Posterior cingulate gyrus (tissue), 11 donors: Measurements from ENCODE around the gene RAB9A.
"Not testable (repeated sequence)": the region's sequence is repeated elsewhere in the genome, so short reads cannot be mapped to it uniquely, and the experiment has no call there.

Experiments
- DNase-seq, 10 donors: peaks; one replicate each; pipeline versions ENCODE4 v3.0.0 to v3.0.0-alpha.2; 2020 to 2021; ENCODE audit warnings: mixed read lengths in 3 of 10
- intact Hi-C: fragments of 100-400 bp; cut with DNase I; formaldehyde crosslinking; loops from one replicate; pipeline ENCODE4 v1.15.1; 2023

The RAB9A gene

GRCh38 chrX:13666836-13667235, 22.1 kb upstream of the RAB9A start:
- DNase-seq, result peak in 7 of 10 donors; percentile 24 to 91 (median 55)
- intact Hi-C loops, result no loop called here

GRCh38 chrX:13667919-13668318, 21.0 kb upstream of the RAB9A start:
- intact Hi-C loops, result no loop called here
- DNase-seq, result no peak

- intact Hi-C loops, result no loop called here
- DNase-seq, result no peak
These were observed 19.6 kb upstream of the RAB9A start for GRCh38 chrX:13669246-13669737.

- intact Hi-C loops, DNase-seq: not testable (repeated sequence)
These were observed 19.2 kb upstream of the RAB9A start for GRCh38 chrX:13669755-13670154.

DNA sequence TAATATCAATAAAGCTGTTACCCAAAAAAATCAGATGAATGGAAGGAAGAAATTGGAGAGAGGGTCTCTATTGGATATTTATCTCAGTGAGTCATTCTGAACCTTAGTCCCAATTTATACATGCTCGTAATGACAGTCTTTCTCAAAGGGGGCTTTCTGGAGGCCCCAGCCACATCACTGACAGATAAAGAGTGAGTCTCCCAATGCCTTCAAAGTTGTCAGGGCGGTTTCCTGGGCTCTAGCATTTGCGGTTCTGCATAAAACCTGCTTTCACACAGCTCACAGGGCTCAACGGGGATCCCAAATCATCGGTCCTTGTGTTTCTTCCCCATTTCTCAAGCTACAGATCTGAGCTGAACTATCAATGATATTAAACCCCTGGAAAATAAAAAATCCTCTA, 18.7 kb upstream of the RAB9A start:
- intact Hi-C loops, result no loop called here
- no peak for DNase-seq

GRCh38 chrX:13673016-13673415, 15.9 kb upstream of the RAB9A start:
- intact Hi-C loops, result no loop called here
- no peak for DNase-seq

GRCh38 chrX:13676885-13677284, 12.0 kb upstream of the RAB9A start:
- intact Hi-C loops, result no loop called here
- DNase-seq, result no peak

DNA sequence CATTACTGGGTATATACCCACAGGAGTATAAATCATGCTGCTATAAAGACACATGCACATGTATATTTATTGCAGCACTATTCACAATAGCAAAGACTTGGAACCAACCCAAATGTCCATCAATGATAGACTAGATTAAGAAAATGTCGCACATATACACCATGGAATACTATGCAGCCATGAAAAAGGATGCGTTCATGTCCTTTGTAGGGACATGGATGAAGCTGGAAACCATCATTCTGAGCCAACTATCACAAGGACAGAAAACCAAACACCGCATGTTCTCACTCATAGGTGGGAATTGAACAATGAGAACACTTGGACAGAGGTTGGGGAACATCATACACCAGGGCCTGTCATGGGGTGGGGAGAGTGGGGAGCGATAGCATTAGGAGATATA, 9.2 kb upstream of the RAB9A start:
- DNase-seq, intact Hi-C loops: not testable (repeated sequence)

GRCh38 chrX:13681595-13681994, 7.3 kb upstream of the RAB9A start:
- no peak for DNase-seq
- intact Hi-C loops, result no loop called here

DNA sequence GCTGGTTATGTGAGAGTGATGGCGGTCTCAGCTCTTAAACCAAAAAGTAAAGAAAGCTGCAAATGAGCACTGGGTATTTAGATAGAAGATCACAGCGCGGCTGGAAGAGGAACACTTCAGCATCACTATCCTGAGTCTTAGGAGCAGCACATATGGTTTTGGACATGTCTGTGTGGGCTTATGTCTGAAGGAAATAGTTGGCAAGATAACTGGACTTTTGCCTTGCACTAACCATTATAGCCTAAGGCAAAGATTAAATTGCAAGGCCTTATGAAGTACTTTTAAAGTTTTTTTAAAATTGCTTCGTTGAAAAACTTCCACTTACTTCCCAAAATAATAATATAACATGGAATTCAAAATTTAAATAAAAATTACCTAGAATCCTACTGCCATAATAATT, 4.6 kb upstream of the RAB9A start:
- intact Hi-C loops, result no loop called here
- DNase-seq, result no peak

DNA sequence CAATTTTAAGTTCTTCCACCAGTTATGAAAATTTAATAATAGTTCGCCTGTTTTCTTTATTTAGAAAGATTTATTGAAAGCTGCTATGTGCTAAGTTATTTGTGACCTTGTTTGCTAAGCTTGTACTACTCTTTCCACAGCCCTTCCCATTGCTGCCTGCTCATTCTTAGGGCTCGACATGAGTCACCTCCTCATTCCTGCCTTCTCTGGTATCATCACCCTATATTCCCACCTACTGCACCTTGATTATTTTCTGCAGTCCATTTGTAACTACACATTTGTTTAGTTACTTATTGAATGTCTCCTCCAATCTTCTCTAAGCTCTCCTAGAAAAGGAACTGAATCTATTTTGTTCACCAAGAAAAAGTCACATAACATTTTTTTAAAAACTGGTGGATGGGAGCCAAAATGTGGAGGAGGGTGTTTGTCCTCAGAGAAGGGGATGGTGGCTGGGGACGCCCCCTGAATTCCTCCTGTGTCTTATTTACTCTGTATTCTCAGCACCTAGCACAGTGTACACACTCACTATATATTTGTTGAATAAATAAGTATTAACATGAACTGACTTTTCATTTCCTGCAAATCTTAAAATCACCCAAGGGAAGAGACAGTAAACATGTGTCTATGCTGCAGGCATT, 3.7 kb upstream of the RAB9A start:
- DNase-seq, result no peak
- intact Hi-C loops, result loop anchor here (5.0 kb wide), 1 partner anchor 47 kb away; the partner anchor contains the start of genes OFD1 and TRAPPC2

DNA sequence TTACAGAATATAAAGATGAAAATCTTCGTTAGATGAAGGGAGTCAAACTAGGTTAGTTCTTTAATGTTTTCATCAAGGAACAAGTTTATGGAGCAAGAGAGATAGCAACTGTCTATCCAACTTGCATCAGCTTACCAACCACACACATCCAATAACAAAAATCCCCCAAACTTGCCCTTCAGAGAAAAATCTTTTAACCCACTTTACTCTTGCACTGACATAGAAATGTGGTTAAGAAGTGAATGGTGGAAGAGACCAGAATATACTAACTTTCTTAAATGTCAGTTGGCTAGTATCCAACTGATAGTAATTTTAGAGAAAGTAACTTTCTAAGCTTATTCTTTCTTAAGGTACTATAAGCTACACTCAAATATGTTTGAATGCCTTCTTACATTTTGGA, 1.7 kb upstream of the RAB9A start:
- DNase-seq, result no peak
- intact Hi-C loops, result loop anchor here (5.0 kb wide), 1 partner anchor 45 kb away; the partner anchor contains the start of genes OFD1 and TRAPPC2

DNA sequence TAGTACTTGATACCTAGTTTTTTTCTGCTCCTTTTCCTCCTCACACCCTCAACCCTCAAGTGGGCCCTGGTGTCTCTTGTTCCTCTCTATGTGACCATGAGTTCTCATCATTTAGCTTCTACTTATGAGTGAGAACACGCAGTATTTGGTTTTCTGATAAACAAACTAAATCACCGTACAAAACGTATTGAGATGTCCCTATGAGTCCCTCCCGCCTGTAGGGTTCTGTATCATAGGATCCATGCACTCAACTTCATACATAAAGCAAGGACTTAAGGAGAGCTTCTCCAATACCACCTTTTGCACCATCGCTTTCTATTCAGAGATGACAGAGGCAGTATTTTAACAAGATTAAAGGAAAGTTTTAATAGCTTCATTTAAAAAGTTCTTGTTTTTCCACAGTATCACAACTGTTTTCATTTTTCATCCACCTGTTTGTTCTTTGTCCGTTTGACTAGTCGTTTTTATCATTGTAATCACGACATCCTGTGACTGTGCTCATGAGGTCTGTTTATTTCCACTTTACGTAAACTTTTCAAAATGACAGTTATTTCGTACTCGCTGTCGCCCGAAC, 457 bp upstream of the RAB9A start:
- no peak for DNase-seq
- intact Hi-C loops, result loop anchor here (2.0 to 5.0 kb wide), 2 partner anchors 36 to 44 kb away; partner anchors contain the start of genes OFD1, TCEANC and TRAPPC2

DNA sequence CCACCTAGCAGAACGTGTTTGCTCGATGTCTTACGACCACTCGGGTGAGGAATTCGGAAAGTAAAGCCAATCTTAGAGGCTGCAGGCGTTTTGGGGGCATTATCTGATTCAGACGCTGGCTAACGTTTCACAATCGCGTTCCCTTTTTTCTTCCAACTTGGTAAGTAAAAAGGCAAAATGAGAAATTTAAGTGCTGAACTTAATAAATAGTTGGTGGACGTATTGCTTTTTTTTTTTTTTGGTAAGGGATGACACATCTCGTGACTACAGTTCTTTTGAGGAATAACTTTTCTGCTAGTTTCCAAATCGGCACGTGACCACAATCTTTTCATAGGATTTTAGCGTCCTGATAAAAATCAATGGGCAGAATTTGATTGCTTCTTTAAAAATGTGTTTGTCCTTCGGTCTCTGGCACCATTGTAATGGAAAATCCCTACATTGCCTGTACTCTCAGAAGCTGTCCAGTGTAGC, 848 bp downstream of the RAB9A start:
- intact Hi-C loops, result loop anchor here (2.0 to 5.0 kb wide), 2 partner anchors 37 to 43 kb away; partner anchors contain the start of genes OFD1, TCEANC and TRAPPC2
- DNase-seq, result no peak

GRCh38 chrX:13690836-13691235, 1.9 kb downstream of the RAB9A start:
- no peak for DNase-seq
- intact Hi-C loops, result no loop called here

GRCh38 chrX:13691841-13692371, 3.0 kb downstream of the RAB9A start:
- intact Hi-C loops, result no loop called here
- no peak for DNase-seq

DNA sequence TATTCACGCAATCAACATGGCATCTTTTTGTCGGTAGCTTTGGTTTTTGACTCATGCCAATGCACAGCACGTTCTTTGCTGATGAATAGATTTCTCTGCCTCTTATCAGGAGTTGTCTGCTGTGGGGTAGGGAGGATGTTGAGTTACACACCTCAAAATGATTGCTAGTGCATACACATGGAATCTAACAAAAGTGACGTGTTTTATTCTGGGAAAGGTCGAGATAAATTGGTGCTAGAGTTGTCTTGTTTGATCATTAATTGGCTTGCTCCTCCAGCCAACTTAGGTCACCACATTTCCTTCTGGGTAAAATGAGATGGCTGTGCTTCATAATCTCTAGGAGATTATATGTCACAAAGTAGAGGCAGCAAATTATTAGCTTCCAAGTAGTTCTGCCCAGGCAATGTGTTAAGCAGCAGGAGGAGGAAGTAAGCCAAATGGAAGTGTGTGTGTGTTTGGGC, 3.9 kb downstream of the RAB9A start:
- DNase-seq, result no peak
- intact Hi-C loops, result no loop called here

GRCh38 chrX:13693341-13693961, 4.5 kb downstream of the RAB9A start:
- no peak for DNase-seq
- intact Hi-C loops, result no loop called here

DNA sequence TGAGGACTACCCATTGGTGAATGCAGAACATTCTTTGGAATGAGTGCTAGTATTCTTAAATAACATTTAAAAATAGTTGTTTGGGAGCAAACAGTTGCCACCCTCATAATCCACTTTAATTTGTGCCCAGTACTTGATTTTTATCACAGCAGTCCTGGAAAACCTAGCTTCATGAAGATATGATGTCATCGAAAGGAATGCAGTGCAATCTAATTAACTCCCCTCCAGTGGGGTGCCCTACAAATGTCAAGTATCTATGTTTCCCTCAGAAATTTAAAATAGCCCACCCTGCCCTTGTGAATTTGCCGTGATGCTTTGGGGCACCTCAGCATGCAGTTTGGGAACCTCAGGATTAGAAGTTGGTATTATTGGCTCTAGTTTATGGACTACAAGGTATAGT, 5.4 kb downstream of the RAB9A start:
- DNase-seq, result no peak
- intact Hi-C loops, result no loop called here

DNA sequence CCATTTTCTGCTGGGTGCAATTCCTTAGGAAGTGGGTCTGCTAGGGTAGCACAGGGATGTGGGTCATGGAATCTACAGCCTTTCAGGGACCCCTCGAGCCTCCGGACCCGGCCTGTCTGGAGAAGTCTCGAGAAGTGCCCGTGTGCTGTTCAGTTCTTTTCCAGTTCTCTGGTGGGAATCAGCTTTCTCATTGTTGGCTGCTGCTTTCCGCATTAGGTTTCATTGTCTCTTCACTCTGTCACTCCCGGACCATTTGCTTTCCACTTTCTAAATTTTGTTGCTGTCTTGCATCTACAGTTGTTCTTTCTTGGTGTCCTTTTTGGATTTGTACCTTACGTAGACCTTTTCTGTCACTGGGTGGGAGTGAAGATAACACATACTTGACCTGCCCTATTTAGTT, 6.1 kb downstream of the RAB9A start:
- no peak for DNase-seq
- intact Hi-C loops, result no loop called here

DNA sequence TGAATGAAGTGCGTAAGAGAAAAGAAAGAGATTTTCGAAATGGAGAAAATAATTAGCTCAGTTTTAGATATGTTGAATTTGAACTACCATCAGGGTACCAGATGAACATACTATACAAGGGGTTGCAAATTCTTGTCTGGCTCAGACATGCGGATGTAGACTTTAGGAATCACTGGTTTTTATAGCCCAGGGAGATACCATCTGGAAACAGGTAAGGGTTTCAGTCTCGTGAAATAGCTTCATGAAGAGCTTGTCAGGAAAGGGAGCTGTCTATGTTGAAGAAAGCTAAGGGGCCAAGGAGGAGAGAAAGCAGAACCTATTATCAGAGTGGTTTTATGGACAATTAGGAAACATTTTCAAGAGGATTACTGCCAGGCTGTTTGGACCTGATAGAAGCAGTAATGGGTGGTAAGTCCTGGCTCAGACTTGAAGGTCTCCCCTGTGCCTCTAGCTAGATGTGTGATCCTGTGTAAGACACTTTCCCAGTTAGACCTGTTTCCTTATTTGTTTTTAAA, 6.7 kb downstream of the RAB9A start:
- intact Hi-C loops, result no loop called here

More for the DNA sequence above, 6.7 kb downstream of the RAB9A start:
- DNase-seq, result no peak
